Adipose tissue (tissue), 3 donors: ENCODE measurements around the gene SLC12A7. TPM values are rescaled to one million over a fixed set of nuclear protein-coding genes. Genes with fewer than 3 reads are reported as not detected.
"Not testable (repeated sequence)": the region's sequence is repeated elsewhere in the genome, so short reads cannot be mapped to it uniquely, and the experiment has no call there.

Experiments
- H3K27ac ChIP-seq: one replicate; pipeline ENCODE4 v1.5.1; 2013; ENCODE audit warnings: low read depth, low read length
- WGBS, 3 donors: extraction: QIAGEN DNeasy Blood & Tissue Kit; methylation state at CpG; one replicate each; pipeline ENCODE4 v1.1.7; 2013; 5-methylcytosine and 5-hydroxymethylcytosine counted together
- polyA plus RNA-seq, 3 donors: library from polyadenylated mRNA; stranded (reverse); fragments of 200-250 nt; gene quantifications; one replicate each; pipeline ENCODE4 v1.2.3, GENCODE V29; 2013
- donor health status: healthy with polysubstance abuse.
- donor health status: Bipolar disorder and iron deficiency.
- donor health status: healthy.

SLC12A7 gene
- polyA plus RNA-seq, 3 donors, result 9.3 to 27.2 (median 20.0) TPM

DNA sequence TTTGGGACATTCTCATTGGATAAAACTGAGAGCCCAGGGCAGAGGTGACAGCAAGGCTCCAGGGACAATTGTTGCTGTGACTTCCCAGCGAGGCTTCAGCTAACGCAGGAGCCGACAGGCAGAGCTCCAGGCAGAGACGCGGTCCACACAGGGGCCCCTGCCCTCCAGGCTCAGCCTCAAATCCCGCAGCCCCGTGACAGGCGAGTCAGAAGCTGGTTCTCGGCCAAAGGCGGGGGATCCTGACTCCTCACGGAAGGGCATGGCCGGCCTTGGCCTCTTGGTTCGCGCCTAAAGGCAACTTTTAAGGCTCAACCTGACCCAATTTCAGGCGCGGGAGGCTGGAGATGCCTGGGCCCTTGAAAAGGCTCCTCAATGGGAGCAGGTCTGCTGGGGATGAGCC is 21.3 kb downstream of the SLC12A7 start:
- H3K27ac ChIP-seq, result no peak overlapping the region
- WGBS, 3 donors, result 55 to 82% (median 64%) methylated on average over 16 of the region's 16 CpGs

GRCh38 chr5:1089621-1090040 is 22.2 kb downstream of the SLC12A7 start:
- H3K27ac ChIP-seq, result no peak overlapping the region
- WGBS, 3 donors, result 22 to 82% (median 81%) methylated on average over 15 of the region's 15 CpGs

DNA sequence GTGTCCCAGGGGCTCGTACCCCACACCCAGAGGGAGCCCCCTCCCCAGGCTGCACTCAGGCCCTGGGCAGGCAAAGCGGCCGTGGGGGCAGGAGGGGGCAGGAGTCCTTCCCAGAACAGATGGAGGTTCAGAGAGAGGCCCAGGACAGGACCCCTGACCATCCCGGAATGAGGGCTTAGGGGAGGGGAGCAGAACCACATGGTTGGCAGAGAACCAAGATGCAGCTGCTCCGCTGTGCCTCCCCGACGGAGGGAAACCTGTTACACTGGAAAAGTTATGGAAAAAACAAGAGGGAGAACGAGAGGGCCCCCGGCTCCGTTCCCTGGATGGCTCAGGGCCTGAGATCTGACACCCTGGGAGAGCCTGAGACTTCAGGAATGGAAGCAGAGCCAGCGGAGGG is 22.7 kb downstream of the SLC12A7 start:
- no peak overlapping the region for H3K27ac ChIP-seq

GRCh38 chr5:1088726-1089125 is 23.1 kb downstream of the SLC12A7 start:
- no peak overlapping the region for H3K27ac ChIP-seq
- WGBS, 3 donors, result 94 to 96% (median 96%) methylated on average over 29 to 30 of the region's 30 CpGs

More for the DNA sequence above, 22.7 kb downstream of the SLC12A7 start:
- WGBS, 3 donors, result 54 to 91% (median 85%) methylated on average over 11 of the region's 11 CpGs

DNA sequence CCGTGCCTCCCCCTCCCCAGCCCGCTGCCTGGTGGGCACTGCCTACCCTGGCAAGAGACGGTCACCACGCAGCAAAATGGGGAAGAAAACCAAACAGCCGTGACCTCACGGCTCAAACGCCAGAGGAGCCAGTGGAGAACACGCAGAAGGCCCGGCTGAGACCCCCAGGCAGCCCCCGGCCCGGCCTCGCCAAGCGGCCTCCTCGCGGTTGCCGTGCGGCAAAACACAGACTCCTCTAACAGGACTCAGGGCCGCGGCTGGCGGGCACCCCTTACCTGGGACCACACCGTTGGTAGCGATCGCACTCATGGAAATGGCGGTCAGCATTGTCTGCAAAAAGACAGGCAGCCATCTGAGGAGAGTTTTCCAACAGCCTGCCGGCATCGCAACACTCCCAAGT is 23.8 kb downstream of the SLC12A7 start:
- 96 to 98% (median 98%) methylated on average over 26 of the region's 26 CpGs for WGBS, 3 donors
- H3K27ac ChIP-seq, result no peak overlapping the region

DNA sequence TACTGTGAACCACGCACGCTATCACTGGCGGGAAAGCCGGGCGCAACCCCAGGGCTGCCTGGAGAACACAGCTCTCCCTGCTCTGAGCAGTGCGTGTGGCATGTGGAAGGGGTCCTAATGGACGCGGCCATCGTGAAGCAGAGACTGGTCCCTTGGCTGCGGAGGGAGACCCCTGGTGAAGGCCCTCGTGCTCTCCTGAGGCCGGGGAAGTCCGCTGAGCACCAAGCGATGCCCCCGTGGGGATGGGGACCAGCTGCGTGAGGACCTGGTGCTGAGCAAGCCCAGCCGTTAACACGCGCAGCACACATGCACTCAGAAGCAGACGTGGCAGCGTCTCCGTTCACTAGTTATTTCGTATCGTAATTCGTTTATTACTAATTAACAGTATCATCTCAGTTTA is 24.4 kb downstream of the SLC12A7 start:
- no peak overlapping the region for H3K27ac ChIP-seq
- WGBS, 3 donors, result 95 to 98% (median 97%) methylated on average over 25 of the region's 25 CpGs

DNA sequence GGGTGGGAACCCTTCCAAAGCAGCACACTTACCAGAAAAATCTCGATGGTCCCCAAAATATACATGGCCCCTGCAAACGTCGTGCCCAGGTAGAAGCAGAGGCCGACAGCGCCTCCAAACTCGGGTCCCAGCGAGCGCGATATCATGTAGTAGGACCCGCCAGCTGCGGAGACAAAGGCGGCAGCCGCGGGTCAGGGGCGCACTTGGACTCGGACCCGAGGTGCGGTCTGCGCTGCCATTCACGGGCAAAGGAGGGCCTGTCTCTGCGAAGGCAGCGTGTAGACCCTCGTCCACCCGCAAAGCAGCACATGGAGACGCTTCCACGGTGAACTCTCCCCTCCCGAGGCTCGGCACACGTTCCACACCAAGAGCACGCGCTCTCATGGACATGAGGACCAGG is 25.0 kb downstream of the SLC12A7 start:
- WGBS, 3 donors, result 96% methylated on average over 31 of the region's 31 CpGs
- H3K27ac ChIP-seq, result no peak overlapping the region

DNA sequence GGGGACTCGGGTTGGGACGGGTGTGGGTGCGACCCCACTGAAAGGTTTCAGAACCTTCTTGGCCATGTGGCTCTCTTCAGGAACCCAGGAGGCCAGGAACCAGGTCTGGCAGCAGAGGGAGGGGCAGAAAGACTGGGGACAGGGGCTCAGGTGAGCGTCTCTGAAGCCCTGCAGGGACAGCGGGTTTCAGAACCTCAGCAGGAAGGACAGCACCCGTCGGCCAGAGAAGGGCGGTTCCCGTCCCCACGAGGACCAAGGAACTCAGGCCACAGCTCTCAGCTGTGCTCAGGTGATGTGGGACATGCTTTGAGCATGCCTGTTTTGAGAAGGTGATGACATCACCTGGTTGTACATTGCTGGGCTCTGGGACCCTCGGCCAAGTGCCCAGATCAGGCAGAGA is 25.7 kb downstream of the SLC12A7 start:
- no peak overlapping the region for H3K27ac ChIP-seq
- WGBS, 3 donors, result 80 to 89% (median 82%) methylated on average over 11 of the region's 11 CpGs

- 93 to 98% (median 95%) methylated on average over 39 of the region's 39 CpGs for WGBS, 3 donors
Observed at GRCh38 chr5:1085391-1085790, 26.5 kb downstream of the SLC12A7 start.

GRCh38 chr5:1083823-1084605 is 27.8 kb downstream of the SLC12A7 start:
- 92 to 94% (median 92%) methylated on average over 57 of the region's 57 CpGs for WGBS, 3 donors
- no peak overlapping the region for H3K27ac ChIP-seq

More at GRCh38 chr5:1085391-1085790, 26.5 kb downstream of the SLC12A7 start:
- H3K27ac ChIP-seq, result no peak overlapping the region

- 74 to 89% (median 81%) methylated on average over 15 of the region's 15 CpGs for WGBS, 3 donors
- H3K27ac ChIP-seq, result not testable (repeated sequence)
Observed at GRCh38 chr5:1083026-1083425, 28.8 kb downstream of the SLC12A7 start.

- H3K27ac ChIP-seq, result no peak overlapping the region
- WGBS, 3 donors, result 92 to 95% (median 93%) methylated on average over 26 of the region's 26 CpGs
Observed at GRCh38 chr5:1081519-1081918, 30.3 kb downstream of the SLC12A7 start.

GRCh38 chr5:1080432-1080831 is 31.4 kb downstream of the SLC12A7 start:
- 67 to 84% (median 72%) methylated on average over 18 of the region's 18 CpGs for WGBS, 3 donors

GRCh38 chr5:1079961-1080360 is 31.9 kb downstream of the SLC12A7 start:
- no peak overlapping the region for H3K27ac ChIP-seq
- WGBS, 3 donors, result 91 to 95% (median 94%) methylated on average over 23 to 28 of the region's 35 CpGs

More at GRCh38 chr5:1080432-1080831, 31.4 kb downstream of the SLC12A7 start:
- H3K27ac ChIP-seq, result no peak overlapping the region

GRCh38 chr5:1079486-1079885 is 32.4 kb downstream of the SLC12A7 start:
- WGBS, 3 donors, result 93 to 97% (median 96%) methylated on average over 18 of the region's 18 CpGs

GRCh38 chr5:1078851-1079250 is 33.0 kb downstream of the SLC12A7 start:
- no peak overlapping the region for H3K27ac ChIP-seq
- 93 to 97% (median 96%) methylated on average over 22 to 23 of the region's 23 CpGs for WGBS, 3 donors

More at GRCh38 chr5:1079486-1079885, 32.4 kb downstream of the SLC12A7 start:
- no peak overlapping the region for H3K27ac ChIP-seq

GRCh38 chr5:1078206-1078605 is 33.7 kb downstream of the SLC12A7 start:
- WGBS, 3 donors, result 95 to 97% (median 96%) methylated on average over 12 to 13 of the region's 13 CpGs

DNA sequence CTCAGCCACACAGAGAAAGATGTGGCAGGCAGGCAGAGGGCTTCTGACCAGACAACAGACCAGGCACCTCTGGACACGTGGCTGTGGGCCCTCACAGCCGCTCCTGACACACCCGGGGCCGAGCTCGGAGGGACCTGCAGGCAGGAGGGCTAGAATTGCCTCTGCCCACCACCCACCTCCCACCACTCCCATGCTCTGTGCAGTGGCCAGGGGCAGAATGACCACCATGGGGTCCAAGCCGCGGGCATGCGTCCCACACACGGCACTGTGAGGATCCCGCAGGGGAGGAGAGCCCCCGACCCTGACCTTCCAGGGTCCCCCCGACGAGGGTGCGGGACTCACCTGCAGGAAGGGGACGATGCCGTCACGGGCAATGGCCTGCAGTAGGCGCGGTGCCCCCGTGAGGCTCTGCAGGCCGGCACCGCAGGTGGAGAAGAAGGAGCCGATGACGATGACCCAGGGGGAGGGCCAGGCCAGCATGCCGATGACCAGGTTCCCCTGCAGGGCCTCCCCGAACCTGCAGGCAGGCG is 34.3 kb downstream of the SLC12A7 start:
- WGBS, 3 donors, result 94 to 95% (median 95%) methylated on average over 26 to 27 of the region's 27 CpGs
- no peak overlapping the region for H3K27ac ChIP-seq

More at GRCh38 chr5:1078206-1078605, 33.7 kb downstream of the SLC12A7 start:
- H3K27ac ChIP-seq, result no peak overlapping the region

DNA sequence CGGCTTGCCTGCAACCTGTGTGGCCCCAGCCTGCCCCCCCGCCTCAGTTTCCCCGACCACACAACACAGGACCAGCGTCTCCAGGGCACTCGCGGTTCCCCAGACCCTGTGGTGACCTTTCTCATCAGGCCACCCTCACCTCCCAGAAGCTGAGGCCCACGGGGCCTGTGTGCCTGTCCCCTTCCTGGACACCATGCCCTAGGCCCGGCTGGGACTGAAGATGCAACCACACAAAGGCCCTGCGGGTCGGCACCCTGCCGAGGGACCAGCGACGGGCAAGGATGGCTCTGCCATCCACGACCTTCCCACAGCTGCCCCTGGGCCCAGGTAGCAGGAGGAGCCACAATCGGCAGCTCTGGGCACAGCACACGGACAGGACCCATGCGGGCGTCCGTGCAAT is 34.8 kb downstream of the SLC12A7 start:
- H3K27ac ChIP-seq, result no peak overlapping the region
- 91 to 93% (median 93%) methylated on average over 18 to 19 of the region's 19 CpGs for WGBS, 3 donors

DNA sequence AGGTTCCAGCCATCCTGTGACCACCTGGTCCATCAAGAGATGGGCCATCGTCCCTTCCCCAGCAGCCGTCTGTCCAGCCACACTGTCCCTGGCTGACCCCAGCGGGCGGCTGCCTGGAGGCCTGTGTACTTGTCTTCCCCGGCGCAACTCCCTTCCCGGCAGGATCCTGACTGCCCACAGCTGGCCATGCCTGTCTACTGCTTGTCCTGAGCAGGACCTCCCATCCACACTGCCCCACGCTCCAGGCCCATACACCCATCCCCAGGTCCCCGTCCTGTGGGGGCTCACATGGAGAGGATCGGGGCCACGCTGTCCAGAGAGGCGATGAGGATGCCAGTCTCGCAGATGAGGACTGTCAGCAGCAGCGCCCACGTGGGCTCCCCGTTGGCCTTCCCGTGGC is 35.5 kb downstream of the SLC12A7 start:
- no peak overlapping the region for H3K27ac ChIP-seq
- 91 to 96% (median 91%) methylated on average over 17 of the region's 17 CpGs for WGBS, 3 donors
